GM19468 (cell line): ENCODE measurements around the gene LRP1-AS.

ENCODE experiments used
- ATAC-seq: cut with Tn5 transposase; IDR thresholded peaks from one replicate; pipeline ENCODE4 v1.9.1; 2021; ENCODE audit warnings: mild to moderate bottlenecking, moderate library complexity, moderate number of reproducible peaks; ENCODE audit not compliant: unreplicated experiment; ENCODE audit errors: extremely low read depth

Gene LRP1-AS

DNA sequence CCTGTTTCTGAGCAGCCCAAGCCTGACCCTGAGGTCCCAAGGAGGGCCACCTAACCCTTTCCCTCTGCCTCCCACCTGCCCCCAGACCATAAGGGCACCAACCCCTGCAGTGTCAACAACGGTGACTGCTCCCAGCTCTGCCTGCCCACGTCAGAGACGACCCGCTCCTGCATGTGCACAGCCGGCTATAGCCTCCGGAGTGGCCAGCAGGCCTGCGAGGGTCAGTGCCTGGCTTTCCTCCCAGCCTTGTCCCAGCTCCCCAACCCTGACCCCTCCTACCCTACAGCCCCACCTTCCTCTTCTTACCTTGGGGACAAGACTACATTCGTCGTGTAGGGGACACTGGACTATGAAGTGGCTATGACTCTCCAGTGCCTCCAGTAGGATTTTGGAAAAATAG is 33.7 kb upstream of the LRP1-AS start:
- ATAC-seq, result no peak

- ATAC-seq, result no peak
Measured at GRCh38 chr12:57180321-57180989, 33.0 kb upstream of the LRP1-AS start.

GRCh38 chr12:57179331-57180086 is 32.1 kb upstream of the LRP1-AS start:
- no peak for ATAC-seq

GRCh38 chr12:57178213-57178612 is 30.8 kb upstream of the LRP1-AS start:
- ATAC-seq, result no peak

GRCh38 chr12:57177354-57177753 is 29.9 kb upstream of the LRP1-AS start:
- no peak for ATAC-seq

GRCh38 chr12:57176846-57177245 is 29.4 kb upstream of the LRP1-AS start:
- ATAC-seq, result no peak

GRCh38 chr12:57176139-57176477 is 28.7 kb upstream of the LRP1-AS start:
- no peak for ATAC-seq

DNA sequence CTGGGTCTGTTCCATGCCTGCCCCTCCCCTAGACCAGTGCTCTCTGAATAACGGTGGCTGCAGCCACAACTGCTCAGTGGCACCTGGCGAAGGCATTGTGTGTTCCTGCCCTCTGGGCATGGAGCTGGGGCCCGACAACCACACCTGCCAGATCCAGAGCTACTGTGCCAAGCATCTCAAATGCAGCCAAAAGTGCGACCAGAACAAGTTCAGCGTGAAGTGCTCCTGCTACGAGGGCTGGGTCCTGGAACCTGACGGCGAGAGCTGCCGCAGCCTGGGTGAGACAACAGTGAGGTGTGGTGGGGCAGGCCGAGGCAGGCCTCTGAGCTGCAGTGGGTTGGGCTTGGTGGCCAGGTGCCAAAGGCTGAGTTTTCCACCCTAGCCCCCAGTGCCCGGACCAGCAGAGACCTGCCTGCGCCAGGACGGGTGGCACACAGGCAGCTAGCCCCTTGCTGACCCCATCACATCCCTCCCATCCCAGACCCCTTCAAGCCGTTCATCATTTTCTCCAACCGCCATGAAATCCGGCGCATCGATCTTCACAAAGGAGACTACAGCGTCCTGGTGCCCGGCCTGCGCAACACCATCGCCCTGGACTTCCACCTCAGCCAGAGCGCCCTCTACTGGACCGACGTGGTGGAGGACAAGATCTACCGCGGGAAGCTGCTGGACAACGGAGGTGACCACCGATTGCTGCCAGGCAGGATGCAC is 28.2 kb upstream of the LRP1-AS start:
- ATAC-seq, result no peak

GRCh38 chr12:57173683-57174082 is 26.3 kb upstream of the LRP1-AS start:
- ATAC-seq, result no peak

DNA sequence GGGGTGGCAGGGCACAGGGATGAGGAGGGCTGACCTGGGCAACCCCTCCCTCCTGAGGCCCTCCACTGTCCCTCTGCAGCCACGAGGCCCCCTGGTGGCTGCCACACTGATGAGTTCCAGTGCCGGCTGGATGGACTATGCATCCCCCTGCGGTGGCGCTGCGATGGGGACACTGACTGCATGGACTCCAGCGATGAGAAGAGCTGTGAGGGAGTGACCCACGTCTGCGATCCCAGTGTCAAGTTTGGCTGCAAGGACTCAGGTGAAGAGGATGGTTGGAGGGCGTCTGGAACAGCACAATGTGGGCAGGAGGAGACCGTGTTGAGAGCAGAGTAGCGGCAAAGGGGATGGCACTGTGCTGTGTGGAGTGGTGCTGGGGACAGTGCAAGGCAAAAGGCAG is 25.7 kb upstream of the LRP1-AS start:
- ATAC-seq, result no peak

DNA sequence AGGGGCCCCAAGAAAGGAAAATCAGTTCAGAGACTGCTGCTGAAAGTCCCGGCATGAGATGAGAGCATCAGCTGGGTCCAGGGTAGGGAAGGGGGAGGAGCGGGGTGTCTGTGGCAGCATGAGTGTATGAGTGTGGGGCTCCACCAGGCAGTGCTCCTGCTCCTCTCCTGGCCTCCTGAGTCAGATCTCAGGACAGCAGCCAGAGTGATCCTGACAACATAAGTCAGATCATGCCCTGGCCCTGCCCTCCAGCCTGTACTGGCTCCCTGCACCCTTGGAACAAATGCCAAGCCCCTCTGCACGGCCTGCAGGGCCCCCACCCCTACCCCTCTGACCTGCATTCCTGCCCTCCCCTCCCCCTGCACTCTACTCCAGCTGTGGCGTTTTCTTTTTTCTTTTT is 24.2 kb upstream of the LRP1-AS start:
- no peak for ATAC-seq

DNA sequence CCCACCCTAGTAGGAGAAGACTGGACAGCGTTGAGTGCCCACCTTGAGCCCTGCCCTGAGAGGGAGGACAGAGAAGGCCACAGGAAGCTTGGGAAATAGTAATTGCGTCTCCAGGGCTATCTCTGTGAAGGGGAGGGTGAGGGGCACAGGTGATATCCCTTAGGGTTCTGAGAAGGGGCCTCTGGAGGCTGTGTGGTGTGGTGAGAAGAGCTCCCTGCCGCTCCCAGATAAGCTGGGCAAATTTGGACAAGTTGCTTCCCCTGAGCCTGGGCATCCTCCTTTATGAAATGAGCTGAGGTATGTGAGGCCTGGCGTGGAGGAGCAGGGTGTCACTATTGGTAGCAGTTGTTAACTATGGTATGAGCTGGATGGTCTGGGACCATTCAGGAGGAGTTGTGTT is 23.5 kb upstream of the LRP1-AS start:
- ATAC-seq, result no peak

DNA sequence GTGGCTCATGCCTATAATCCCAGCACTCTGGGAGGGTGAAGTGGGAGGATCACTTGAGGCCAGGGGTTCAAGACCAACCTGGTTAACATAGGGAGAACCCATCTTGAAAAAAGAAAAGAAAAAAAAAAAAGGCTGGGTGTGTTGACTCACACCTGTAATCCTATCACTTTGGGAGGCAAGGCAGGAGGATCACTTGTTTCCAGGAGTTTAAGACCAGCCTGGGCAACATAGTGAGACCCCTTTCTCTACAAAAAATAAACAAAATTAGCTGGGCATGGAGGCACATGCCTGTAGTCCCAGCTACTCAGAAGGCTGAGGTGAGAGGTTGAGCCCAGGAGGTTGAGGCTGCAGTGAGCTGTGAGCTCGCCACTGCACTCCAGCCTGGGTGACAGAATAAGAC is 23.0 kb upstream of the LRP1-AS start:
- ATAC-seq, result no peak

GRCh38 chr12:57169969-57170368 is 22.6 kb upstream of the LRP1-AS start:
- no peak for ATAC-seq

DNA sequence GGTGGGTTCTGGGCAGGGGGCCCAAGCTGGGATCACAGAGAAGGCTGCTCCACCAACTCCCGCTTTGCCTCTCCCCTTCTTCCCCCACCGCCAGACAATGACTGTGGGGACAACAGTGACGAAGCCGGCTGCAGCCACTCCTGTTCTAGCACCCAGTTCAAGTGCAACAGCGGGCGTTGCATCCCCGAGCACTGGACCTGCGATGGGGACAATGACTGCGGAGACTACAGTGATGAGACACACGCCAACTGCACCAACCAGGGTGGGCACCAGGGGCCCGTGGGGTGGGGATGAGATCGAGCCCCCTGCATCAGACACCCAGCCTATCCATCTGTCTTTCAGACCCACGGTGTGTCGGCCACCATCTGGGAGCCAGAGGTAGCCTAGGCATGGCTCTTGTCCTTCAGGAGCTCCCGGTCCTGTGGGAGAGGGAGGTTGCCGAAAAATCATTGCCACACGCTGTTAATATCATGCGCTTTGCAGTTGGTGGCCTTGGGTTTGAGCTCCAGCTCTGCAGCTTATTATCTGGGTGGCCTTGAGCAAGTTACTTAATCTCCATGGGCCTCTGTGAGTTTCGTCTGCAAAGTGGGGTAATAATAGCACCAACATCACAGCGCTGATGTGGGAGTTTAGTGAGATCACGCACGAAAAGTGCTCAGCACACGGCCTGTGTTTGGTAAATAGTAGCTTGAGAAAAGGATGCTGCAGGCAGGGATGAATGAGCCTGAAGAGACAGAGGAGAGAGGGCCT is 21.8 kb upstream of the LRP1-AS start:
- no peak for ATAC-seq

GRCh38 chr12:57168058-57168457 is 20.6 kb upstream of the LRP1-AS start:
- no peak for ATAC-seq

DNA sequence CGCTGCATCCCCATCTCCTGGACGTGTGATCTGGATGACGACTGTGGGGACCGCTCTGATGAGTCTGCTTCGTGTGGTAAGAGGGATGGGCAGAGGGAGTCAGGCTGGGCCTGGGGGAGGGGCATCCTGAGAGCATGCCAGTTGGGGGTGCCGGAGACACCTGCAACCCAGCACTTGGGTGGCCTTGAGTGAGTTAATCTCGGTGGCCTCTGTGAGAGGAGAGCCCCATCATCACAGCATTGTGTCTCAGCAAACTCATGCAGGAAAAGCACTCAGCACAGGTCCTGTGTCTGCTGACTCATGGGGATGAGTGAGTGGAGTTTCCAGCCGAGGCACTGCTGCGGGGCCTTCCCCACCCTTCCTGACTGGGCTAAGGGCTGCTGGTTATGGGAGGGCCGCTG is 19.6 kb upstream of the LRP1-AS start:
- no peak for ATAC-seq

GRCh38 chr12:57165741-57166140 is 18.3 kb upstream of the LRP1-AS start:
- ATAC-seq, result no peak

- ATAC-seq, result no peak
Measured at GRCh38 chr12:57164966-57165625, 17.7 kb upstream of the LRP1-AS start.

- no peak for ATAC-seq
Measured at GRCh38 chr12:57164454-57164853, 17.0 kb upstream of the LRP1-AS start.
